ELF-1 (cell line): ENCODE results near the gene PRSS27.
A peak's percentile ranks its signal among the peaks of the same experiment; 100 is the strongest.
"Not testable (repeated sequence)": the region's sequence is repeated elsewhere in the genome, so short reads cannot be mapped to it uniquely, and the experiment has no call there.

Experiments
- DNase-seq: peaks from one replicate; pipeline ENCODE4 v3.0.0-alpha.2; 2016; ENCODE audit warnings: low read depth, low spot score

The PRSS27 gene

GRCh38 chr16:2724816-2725348 is 4.9 kb upstream of the PRSS27 start:
- DNase-seq: no peak

- no peak for DNase-seq
These were observed 4.2 kb upstream of the PRSS27 start for GRCh38 chr16:2724088-2724676.

GRCh38 chr16:2721634-2722173 is 1.7 kb upstream of the PRSS27 start:
- not testable (repeated sequence) for DNase-seq

GRCh38 chr16:2720719-2721633 is 952 bp upstream of the PRSS27 start:
- peak; percentile 88 for DNase-seq

- DNase-seq: peak; percentile 47
These were observed 528 bp downstream of the PRSS27 start for GRCh38 chr16:2719328-2720063.

- DNase-seq: no peak
These were observed 2.4 kb downstream of the PRSS27 start for GRCh38 chr16:2717383-2718263.

- peak; percentile 50 for DNase-seq
These were observed 3.1 kb downstream of the PRSS27 start for GRCh38 chr16:2716948-2717347.

- no peak for DNase-seq
These were observed 3.8 kb downstream of the PRSS27 start for GRCh38 chr16:2715966-2716885.

- DNase-seq: peak; percentile 71
These were observed 4.5 kb downstream of the PRSS27 start for GRCh38 chr16:2715519-2715918.

- no peak for DNase-seq
These were observed 5.0 kb downstream of the PRSS27 start for GRCh38 chr16:2715064-2715463.

GRCh38 chr16:2713985-2714774 is 5.8 kb downstream of the PRSS27 start:
- DNase-seq: no peak

- DNase-seq: no peak
These were observed 6.5 kb downstream of the PRSS27 start for GRCh38 chr16:2713523-2713922.

- DNase-seq: no peak
These were observed 7.5 kb downstream of the PRSS27 start for GRCh38 chr16:2712546-2712945.

GRCh38 chr16:2712063-2712441 is 8.0 kb downstream of the PRSS27 start:
- DNase-seq: no peak

GRCh38 chr16:2711370-2712062 is 8.5 kb downstream of the PRSS27 start:
- no peak for DNase-seq

GRCh38 chr16:2710711-2711231 is 9.3 kb downstream of the PRSS27 start:
- no peak for DNase-seq

GRCh38 chr16:2710021-2710710 is 9.9 kb downstream of the PRSS27 start:
- DNase-seq: no peak
